ENCODE results near the gene DAP3. TPM values are rescaled to one million over a fixed set of nuclear protein-coding genes. Genes with fewer than 3 reads are reported as not detected.
A peak's percentile ranks its signal among the peaks of the same experiment; 100 is the strongest.
"Not testable (repeated sequence)": the region's sequence is repeated elsewhere in the genome, so short reads cannot be mapped to it uniquely, and the experiment has no call there.

The DAP3 gene
- total RNA-seq, 1 donor from 2014 or later: 201 TPM

DNA sequence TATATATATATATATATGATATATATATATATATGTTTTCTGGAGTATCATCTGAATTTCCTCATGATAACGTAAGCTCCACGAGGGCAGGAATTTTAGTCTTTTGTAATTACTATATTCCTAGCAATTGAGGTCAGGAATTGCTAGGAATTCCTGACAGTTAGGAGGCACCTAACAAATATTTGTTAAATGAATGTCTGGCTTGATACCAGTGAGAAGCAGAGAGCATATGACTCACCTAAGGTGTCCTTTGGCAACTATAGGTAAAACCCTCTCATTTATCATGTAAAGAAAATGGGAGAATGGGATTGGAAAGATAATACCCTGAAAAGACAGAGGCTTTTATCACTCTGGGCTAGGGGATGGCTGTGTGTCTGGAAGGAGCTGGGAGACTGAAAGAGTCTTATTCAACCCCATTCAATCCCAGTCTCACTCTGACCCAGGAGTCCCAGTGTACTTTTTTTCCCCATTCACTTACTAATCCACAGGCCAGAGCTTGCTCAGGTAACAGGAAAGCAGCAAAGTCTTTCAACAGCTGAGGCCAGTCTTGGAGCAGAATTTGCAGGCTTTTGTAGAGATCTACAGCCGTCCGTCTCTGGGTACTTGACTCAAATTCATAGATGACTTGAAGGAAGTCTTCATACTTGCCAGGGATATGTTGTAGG, 71.2 kb downstream of the DAP3 start:
- no peaks in the 10 kb centered on the region for H3K9me3 Mint-ChIP-seq
- peaks cover 4% of the 10 kb centered on the region for H3K4me1 Mint-ChIP-seq
- intact Hi-C loops (cut with micrococcal nuclease): no loop called here
- DNase-seq: no peak
- no peaks in the 10 kb centered on the region for H3K27me3 Mint-ChIP-seq
- H3K27ac Mint-ChIP-seq: no peak overlapping the region
- no peak overlapping the region for H3K4me3 Mint-ChIP-seq
- peaks cover 48% of the 10 kb centered on the region for H3K36me3 Mint-ChIP-seq (ENCODE audit: low read depth)

DNA sequence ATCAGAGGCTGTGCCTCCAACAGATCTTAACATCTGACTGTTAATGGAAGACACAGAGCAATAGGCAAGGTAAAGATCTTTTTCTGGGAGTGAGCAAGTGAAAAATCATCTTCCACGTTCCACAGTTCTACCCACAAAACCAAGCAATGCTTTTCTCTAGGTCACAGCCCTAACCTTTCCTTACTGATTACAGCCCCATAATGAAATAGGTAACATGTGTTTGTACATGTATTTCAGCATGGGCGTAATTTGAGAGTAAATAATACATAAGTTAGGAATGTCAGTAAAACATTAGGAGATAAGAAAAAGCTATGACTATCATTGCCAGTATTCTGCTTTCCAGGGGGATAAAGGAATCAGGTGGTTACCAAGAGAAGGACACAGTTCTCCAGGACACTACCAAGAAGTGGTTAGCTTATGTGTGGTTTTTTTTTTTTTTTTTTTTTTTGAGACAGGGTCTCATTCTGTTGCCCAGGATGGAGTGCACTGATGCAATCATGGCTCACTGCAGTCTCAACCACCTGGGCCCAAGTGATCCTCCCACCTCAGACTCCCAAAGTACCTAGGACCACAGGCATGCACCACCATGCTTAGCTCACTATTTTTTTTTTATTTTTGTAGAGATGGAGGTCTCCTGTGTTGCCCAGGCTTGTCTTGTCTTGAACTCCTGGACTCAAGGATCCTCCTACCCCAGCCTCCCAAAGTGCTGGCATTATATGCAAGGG, 72.0 kb downstream of the DAP3 start:
- intact Hi-C loops (cut with micrococcal nuclease): no loop called here
- DNase-seq: no peak
- Mint-ChIP-seq H3K36me3 (ENCODE audit: low read depth) (peaks cover 51% of the 10 kb centered on the region), H3K9me3 (no peaks in the 10 kb centered on the region), H3K27ac (no peak overlapping the region), H3K27me3 (no peaks in the 10 kb centered on the region), H3K4me3 (no peak overlapping the region), H3K4me1 (peaks cover 4% of the 10 kb centered on the region)

DNA sequence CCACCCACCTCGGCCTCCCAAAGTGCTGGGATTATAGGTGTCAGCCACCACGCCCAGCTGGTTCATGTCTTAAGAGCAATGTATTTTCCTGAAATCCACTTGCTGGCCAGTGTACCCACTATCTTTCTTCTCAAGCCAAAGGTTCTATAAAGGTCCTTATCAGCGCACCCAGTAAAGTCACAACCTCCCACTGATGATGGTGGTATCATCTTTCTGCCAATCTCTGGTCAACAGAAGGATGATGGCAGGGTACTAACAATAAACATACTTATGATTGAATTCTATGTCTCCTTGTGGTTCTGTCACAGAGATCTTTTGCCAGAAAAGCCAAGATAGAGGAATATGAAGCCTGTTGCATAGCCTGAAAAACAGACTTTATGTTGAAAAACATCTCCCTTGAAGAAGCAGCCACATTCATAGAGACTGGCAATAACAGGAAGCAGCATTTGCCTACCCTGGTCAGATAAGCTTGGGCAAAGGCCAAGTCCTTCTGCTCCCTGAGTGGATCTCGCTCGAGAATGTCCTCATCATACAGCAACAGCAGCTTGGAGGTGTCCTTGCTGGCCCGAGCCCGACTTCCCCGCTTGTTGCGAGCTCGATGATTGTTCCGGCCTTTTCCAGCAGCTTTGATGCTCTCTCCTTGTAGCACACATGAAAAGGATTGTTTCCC, 73.0 kb downstream of the DAP3 start:
- H3K9me3 Mint-ChIP-seq: no peaks in the 10 kb centered on the region
- no peak for DNase-seq
- no peak overlapping the region for H3K27ac Mint-ChIP-seq
- H3K4me3 Mint-ChIP-seq: no peak overlapping the region
- intact Hi-C loops (cut with micrococcal nuclease): no loop called here
- no peaks in the 10 kb centered on the region for H3K27me3 Mint-ChIP-seq
- peaks cover 4% of the 10 kb centered on the region for H3K4me1 Mint-ChIP-seq
- H3K36me3 Mint-ChIP-seq (ENCODE audit: low read depth): peaks cover 51% of the 10 kb centered on the region

DNA sequence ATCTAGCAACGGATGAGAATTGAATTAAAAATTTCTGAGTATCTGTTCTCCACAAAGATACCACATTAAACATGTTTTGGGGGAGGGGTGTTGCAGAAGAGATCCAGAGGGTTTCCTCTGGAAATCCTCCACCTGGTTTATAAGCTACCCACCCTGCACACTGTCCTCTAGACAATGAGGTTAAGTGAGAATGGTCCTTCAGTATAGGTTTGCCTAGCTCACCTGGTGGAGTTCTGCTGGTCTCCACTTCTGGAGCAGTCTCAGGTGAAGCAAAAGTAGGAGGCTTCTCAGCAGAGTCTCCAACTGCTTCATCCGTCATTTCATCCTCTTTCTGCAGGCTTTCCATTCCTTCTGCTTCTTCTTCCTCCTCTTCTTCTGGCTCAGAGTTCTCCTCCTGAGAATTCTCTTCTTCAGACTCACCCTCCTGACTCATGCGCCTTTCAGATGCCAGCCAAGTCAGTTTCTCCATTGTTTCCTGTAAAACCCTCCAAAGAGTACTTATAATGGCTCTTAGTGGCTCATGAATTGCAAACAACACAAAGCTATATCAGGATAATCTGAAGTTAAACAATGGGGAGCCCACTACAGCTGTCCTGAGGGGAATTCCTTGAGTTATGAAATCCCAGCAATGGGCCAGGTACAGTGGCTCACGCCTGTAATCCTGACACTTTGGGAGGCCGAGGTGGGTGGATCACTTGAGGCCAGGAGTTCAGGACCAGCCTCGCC, 74.4 kb downstream of the DAP3 start:
- H3K9me3 Mint-ChIP-seq; H3K4me1 Mint-ChIP-seq; intact Hi-C loops (cut with micrococcal nuclease); H3K4me3 Mint-ChIP-seq; H3K27me3 Mint-ChIP-seq; DNase-seq: not testable (repeated sequence)
- Mint-ChIP-seq H3K27ac (peak overlapping the region; percentile 32), H3K36me3 (ENCODE audit: low read depth) (peaks cover 52% of the 10 kb centered on the region)

DNA sequence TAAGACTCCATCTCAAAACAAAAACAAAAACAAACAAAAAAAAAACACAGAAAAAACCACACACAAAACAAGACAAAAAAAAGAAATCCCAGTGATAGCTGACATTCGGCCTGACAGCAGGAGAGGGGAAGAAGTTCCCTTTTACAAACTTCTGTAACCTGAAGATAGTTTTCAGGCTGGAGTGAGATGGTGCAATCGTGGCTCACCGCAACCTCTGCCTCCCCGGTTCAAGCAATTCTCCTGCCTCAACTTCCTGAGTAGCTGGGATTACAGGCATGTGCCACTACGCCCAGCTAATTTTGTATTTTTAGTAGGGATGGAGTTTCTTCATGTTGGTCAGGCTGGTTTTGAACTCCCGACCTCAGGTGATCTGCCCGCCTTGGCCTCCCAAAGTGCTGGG, 75.1 kb downstream of the DAP3 start:
- H3K27me3 Mint-ChIP-seq; H3K27ac Mint-ChIP-seq; H3K9me3 Mint-ChIP-seq; H3K4me3 Mint-ChIP-seq; H3K4me1 Mint-ChIP-seq; DNase-seq; intact Hi-C loops (cut with micrococcal nuclease): not testable (repeated sequence)
- peaks cover 57% of the 10 kb centered on the region for H3K36me3 Mint-ChIP-seq (ENCODE audit: low read depth)

DNA sequence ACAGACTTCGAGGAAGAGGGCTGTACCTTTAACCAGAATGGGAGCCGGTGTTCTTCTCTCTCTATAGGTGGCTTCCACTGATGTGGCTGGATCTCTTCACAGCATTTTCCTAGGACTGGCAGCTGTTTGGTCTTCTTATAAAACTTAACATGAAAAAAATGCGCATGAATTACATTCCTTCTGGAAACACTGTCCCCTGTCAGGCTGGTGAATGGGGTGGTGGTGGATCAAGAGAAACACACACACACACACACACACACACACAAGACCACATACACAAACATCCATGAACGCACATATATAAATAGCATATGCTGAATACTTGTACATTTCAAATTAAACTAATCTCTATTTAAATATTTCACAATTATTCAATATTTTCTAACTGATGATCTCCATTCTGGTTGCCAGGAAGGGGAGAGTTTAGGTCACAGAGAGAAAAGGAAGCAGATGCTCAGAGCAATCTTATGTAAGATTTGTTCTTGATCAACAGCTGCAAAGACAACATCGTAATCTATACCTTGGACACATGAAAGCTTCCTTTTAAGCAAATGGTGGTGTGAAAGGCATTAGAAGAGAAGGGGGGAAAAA, 78.6 kb downstream of the DAP3 start:
- H3K4me1 Mint-ChIP-seq; intact Hi-C loops (cut with micrococcal nuclease); H3K9me3 Mint-ChIP-seq; H3K27me3 Mint-ChIP-seq; H3K4me3 Mint-ChIP-seq; DNase-seq; H3K27ac Mint-ChIP-seq: not testable (repeated sequence)
- peaks cover 58% of the 10 kb centered on the region for H3K36me3 Mint-ChIP-seq (ENCODE audit: low read depth)

DNA sequence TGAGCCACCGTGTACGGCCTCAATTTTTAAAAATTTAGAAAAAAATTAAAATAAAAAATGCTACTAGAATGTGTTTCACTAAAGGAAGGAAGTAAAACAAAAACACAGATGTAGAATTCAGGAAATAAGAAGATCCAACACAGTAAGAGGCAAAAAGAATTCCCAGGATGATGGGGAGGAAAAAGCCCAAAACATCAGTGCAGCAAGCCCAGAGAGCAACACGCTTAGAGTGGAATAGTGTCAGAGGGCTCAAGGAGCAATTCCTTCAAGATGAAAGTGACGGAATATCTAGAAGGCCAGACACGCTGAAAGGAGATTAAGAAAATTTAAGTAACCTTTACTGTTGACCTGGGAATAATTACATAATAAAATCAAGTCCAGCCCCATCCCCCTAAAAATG, 80.4 kb downstream of the DAP3 start:
- Mint-ChIP-seq H3K27ac (no peak overlapping the region), H3K4me1 (peaks cover 3% of the 10 kb centered on the region)

DNA sequence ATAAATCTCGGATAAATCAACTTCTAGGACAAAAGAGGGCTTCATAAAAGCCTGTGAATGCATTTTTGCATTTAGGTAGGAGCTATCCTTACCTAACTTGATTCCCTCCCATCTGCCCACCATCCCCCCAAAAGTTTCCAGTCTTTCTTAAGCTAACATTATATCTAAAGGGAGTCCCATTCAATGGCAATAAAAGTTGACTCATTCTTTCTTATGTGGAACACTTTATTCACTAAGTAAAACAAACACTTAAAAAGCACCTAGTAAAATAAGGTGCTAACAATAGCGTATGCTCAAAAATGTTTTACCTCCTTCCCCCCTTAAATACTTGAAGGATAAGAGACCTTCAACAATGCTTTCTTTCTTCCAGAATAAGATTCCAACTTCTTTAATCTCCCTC, 84.3 kb downstream of the DAP3 start:
- DNase-seq: no peak
- peak overlapping the region; percentile 23 for H3K27ac Mint-ChIP-seq
- no peak overlapping the region for H3K4me3 Mint-ChIP-seq
- H3K36me3 Mint-ChIP-seq (ENCODE audit: low read depth): peaks cover 69% of the 10 kb centered on the region
- peaks cover 16% of the 10 kb centered on the region for H3K4me1 Mint-ChIP-seq
- H3K9me3 Mint-ChIP-seq: no peaks in the 10 kb centered on the region
- no peaks in the 10 kb centered on the region for H3K27me3 Mint-ChIP-seq
- intact Hi-C loops (cut with micrococcal nuclease): no loop called here

More for the DNA sequence above, 80.4 kb downstream of the DAP3 start:
- DNase-seq: no peak
- Mint-ChIP-seq H3K27me3 (no peaks in the 10 kb centered on the region), H3K36me3 (ENCODE audit: low read depth) (peaks cover 63% of the 10 kb centered on the region), H3K4me3 (no peak overlapping the region), H3K9me3 (no peaks in the 10 kb centered on the region)
- intact Hi-C loops (cut with micrococcal nuclease): no loop called here

DNA sequence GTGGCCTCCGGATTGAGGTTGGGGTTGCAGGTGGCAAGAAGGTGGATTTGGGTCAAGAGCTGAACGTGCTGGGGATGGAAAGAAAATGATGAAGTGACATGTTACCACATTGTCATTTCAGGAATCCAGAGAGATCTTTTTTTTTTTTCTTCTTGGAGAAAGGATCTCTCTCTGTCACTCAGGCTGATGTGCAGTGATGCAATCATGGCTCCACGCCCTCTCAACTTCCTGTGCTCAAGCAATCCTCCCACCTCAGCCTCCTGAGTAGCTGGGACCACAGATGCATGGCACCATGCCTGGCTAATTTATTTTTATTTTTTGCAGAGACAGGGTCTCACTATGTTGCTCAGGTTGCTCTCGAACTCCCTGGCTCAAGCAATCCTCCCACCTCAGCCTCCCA, 87.5 kb downstream of the DAP3 start:
- H3K36me3 Mint-ChIP-seq (ENCODE audit: low read depth): peaks cover 50% of the 10 kb centered on the region

DNA sequence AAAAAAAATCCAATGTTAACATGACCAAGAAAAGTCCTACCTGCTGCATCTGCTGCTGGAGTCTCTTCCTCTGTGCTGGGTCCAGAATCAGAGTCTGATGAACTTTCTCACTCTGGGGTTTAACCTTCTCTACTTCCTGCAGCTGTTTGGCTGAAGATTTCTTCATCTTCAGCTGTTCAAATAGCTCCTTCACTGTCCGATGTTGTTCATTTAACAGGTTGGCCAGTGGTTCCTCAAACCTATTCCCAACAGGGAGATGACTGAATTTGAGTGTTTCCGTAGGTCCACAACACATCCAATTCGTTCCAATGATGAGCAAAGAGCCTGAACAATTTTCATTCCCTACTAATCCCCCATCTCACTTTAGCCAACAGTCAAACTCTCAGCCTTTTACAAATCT, 88.7 kb downstream of the DAP3 start:
- peaks cover 48% of the 10 kb centered on the region for H3K36me3 Mint-ChIP-seq (ENCODE audit: low read depth)
- H3K27ac Mint-ChIP-seq: no peak overlapping the region
- H3K4me1 Mint-ChIP-seq: peaks cover 16% of the 10 kb centered on the region
- H3K27me3 Mint-ChIP-seq: no peaks in the 10 kb centered on the region
- H3K4me3 Mint-ChIP-seq: no peak overlapping the region
- intact Hi-C loops (cut with micrococcal nuclease): no loop called here
- H3K9me3 Mint-ChIP-seq: no peaks in the 10 kb centered on the region
- no peak for DNase-seq

More for the DNA sequence above, 87.5 kb downstream of the DAP3 start:
- H3K9me3 Mint-ChIP-seq: no peaks in the 10 kb centered on the region
- DNase-seq: no peak
- H3K4me1 Mint-ChIP-seq: peaks cover 16% of the 10 kb centered on the region
- no peak overlapping the region for H3K4me3 Mint-ChIP-seq
- intact Hi-C loops (cut with micrococcal nuclease): no loop called here
- no peaks in the 10 kb centered on the region for H3K27me3 Mint-ChIP-seq
- peak overlapping the region; percentile 37 for H3K27ac Mint-ChIP-seq

Other genes starting within 250 kb of the DAP3 start
- 38.9 and 44.7 TPM in 2 replicates for gene ASH1L, start 126.3 kb upstream of the DAP3 start, total RNA-seq
- 103 and 104 TPM in 2 replicates for gene MSTO1, start 78.9 kb upstream of the DAP3 start, total RNA-seq
- gene YY1AP1, start 317 bp upstream of the DAP3 start, total RNA-seq: 64.3 and 65.1 TPM in 2 replicates
- 63.2 and 64.0 TPM in 2 replicates for gene GON4L, start 168.1 kb downstream of the DAP3 start, total RNA-seq
- gene SYT11, start 170.5 kb downstream of the DAP3 start, total RNA-seq: 17.8 and 18.5 TPM in 2 replicates
- gene RIT1, start 222.3 kb downstream of the DAP3 start, total RNA-seq: 17.9 and 21.7 TPM in 2 replicates
- 82.9 and 92.2 TPM in 2 replicates for gene KHDC4, start 245.3 kb downstream of the DAP3 start, total RNA-seq